OCI-M1 (cell line): ENCODE results near the gene MAP3K6.

Experiments used
- DNase-seq: peaks from one replicate; lab custom pipeline; 2025; lab: John Stamatoyannopoulos, UW

Gene MAP3K6

GRCh38 chr1:27372808-27373690, 6.3 kb upstream of the MAP3K6 start:
- DNase-seq = peak; percentile 20

- no peak for DNase-seq
These were observed 5.5 kb upstream of the MAP3K6 start for GRCh38 chr1:27372022-27372807.

GRCh38 chr1:27368869-27369582, 2.3 kb upstream of the MAP3K6 start:
- DNase-seq = peak; percentile 75

- no peak for DNase-seq
These were observed 444 bp upstream of the MAP3K6 start for GRCh38 chr1:27367160-27367650.

GRCh38 chr1:27366113-27366410, 699 bp downstream of the MAP3K6 start:
- DNase-seq = peak; percentile 84

- DNase-seq = peak; percentile 92
These were observed 1.2 kb downstream of the MAP3K6 start for GRCh38 chr1:27365372-27366112.

- no peak for DNase-seq
These were observed 1.9 kb downstream of the MAP3K6 start for GRCh38 chr1:27364696-27365371.

GRCh38 chr1:27363766-27364695, 2.7 kb downstream of the MAP3K6 start:
- DNase-seq = no peak

- no peak for DNase-seq
These were observed 5.2 kb downstream of the MAP3K6 start for GRCh38 chr1:27361553-27361952.

GRCh38 chr1:27361044-27361402, 5.7 kb downstream of the MAP3K6 start:
- DNase-seq = no peak

- DNase-seq = no peak
These were observed 6.4 kb downstream of the MAP3K6 start for GRCh38 chr1:27360159-27361043.

GRCh38 chr1:27359822-27360158, 7.0 kb downstream of the MAP3K6 start:
- no peak for DNase-seq

GRCh38 chr1:27358928-27359313, 7.8 kb downstream of the MAP3K6 start:
- no peak for DNase-seq

GRCh38 chr1:27358038-27358927, 8.5 kb downstream of the MAP3K6 start:
- DNase-seq = no peak

- DNase-seq = peak; percentile 74
These were observed 9.3 kb downstream of the MAP3K6 start for GRCh38 chr1:27357281-27358037.

- DNase-seq = no peak
These were observed 10.0 kb downstream of the MAP3K6 start for GRCh38 chr1:27356619-27357280.

GRCh38 chr1:27356277-27356618, 10.5 kb downstream of the MAP3K6 start:
- DNase-seq = no peak
